HepG2 (cell line): ENCODE results near the gene RBM26. TPM values are rescaled to one million over a fixed set of nuclear protein-coding genes. Genes with fewer than 3 reads are reported as not detected.

Experiments used
- BHLHE40 ChIP-seq: IDR thresholded peaks from 2 replicates; pipeline ENCODE4 v1.6.1; 2011; ENCODE audit warnings: low read length, improper control_type of control experiment
- CREB3 ChIP-seq: sonication (generic); formaldehyde crosslinking; IDR thresholded peaks from 2 replicates; pipeline ENCODE4 v1.5.0; 2020; ENCODE audit warnings: missing genetic modification reagents
- JUNB ChIP-seq: sonication (generic); formaldehyde crosslinking; IDR thresholded peaks from 2 replicates; pipeline ENCODE4 v1.8.0; 2022; ENCODE audit warnings: missing genetic modification reagents, mild to moderate bottlenecking, borderline replicate concordance
- NR2F6 ChIP-seq, 2 experiments: IDR thresholded peaks; 2 replicates each; pipeline ENCODE4 v1.6.1; 2016; ENCODE audit warnings: antibody characterized with exemption in 1 of 2, mild to moderate bottlenecking in 1 of 2
- PLSCR1 ChIP-seq: sonication (generic); formaldehyde crosslinking; IDR thresholded peaks from 2 replicates; pipeline ENCODE4 v1.5.0; 2020; ENCODE audit warnings: missing genetic modification reagents, mild to moderate bottlenecking, borderline replicate concordance
- YEATS2 ChIP-seq: sonication (generic); formaldehyde crosslinking; IDR thresholded peaks from 2 replicates; pipeline ENCODE4 v1.4.0; 2020; ENCODE audit warnings: missing genetic modification reagents, borderline replicate concordance
- YY1 ChIP-seq: IDR thresholded peaks from 2 replicates; pipeline ENCODE4 v1.6.1; 2011; ENCODE audit warnings: low read length, low read depth, moderate library complexity, mild to moderate bottlenecking; ENCODE audit not compliant: insufficient read depth, insufficient replicate concordance
- ZBTB33 ChIP-seq: sonication (generic); formaldehyde crosslinking; IDR thresholded peaks from 2 replicates; pipeline ENCODE4 v1.4.0; 2020; ENCODE audit warnings: missing genetic modification reagents
- ZNF253 ChIP-seq: sonication (generic); formaldehyde crosslinking; IDR thresholded peaks from 2 replicates; pipeline ENCODE4 v1.8.0; 2022; ENCODE audit warnings: mild to moderate bottlenecking, missing genetic modification reagents, borderline replicate concordance
- ZNF281 ChIP-seq: sonication (generic); formaldehyde crosslinking; IDR thresholded peaks from 2 replicates; pipeline ENCODE4 v1.4.0; 2020; ENCODE audit warnings: missing genetic modification reagents, borderline replicate concordance
- ZNF770 ChIP-seq: sonication (generic); formaldehyde crosslinking; IDR thresholded peaks from 2 replicates; pipeline ENCODE4 v1.5.0; 2020; ENCODE audit warnings: mild to moderate bottlenecking, missing genetic modification reagents
- ZSCAN30 ChIP-seq: sonication (generic); formaldehyde crosslinking; IDR thresholded peaks from 2 replicates; pipeline ENCODE4 v1.5.0; 2020; ENCODE audit warnings: mild to moderate bottlenecking, missing genetic modification reagents
- polyA plus RNA-seq, 8 experiments: library from polyadenylated mRNA; depleted of rRNA in 3 of 8; stranded (reverse) in 7 of 8; unstranded in 1 of 8; fragments of >200 nt; fragmentation: Illumina TruSeq in 4 of 8; extraction: Trizol in 4 of 8; gene quantifications; 2 replicates each; pipeline versions ENCODE4 v1.2.1 to v1.2.3, GENCODE V29; 2011 to 2016; ENCODE audit warnings: low read depth in 4 of 8, missing spikeins in 1 of 8, mixed read lengths in 1 of 8; ENCODE audit not compliant: insufficient read depth in 1 of 8
- total RNA-seq, 5 experiments: library from RNA; depleted of rRNA; stranded (reverse); fragments of >200 nt; fragmentation: Illumina TruSeq; extraction: Trizol; gene quantifications; 2 replicates each; pipeline ENCODE4 v1.2.3, GENCODE V29; 2016; ENCODE audit warnings: low read depth in 1 of 5
- TF ChIP-seq, protein P1 (sequence below): sonication (generic); formaldehyde crosslinking; IDR thresholded peaks from 2 replicates; pipeline ENCODE4 v1.9.0; 2021; ENCODE audit warnings: missing genetic modification reagents, borderline replicate concordance

The RBM26 gene
- total and polyA plus RNA-seq, 2 of the 13 experiments (the other 11 are each of a cell fraction or from before 2014, with no cell fraction given): 19.4 to 34.4 TPM

GRCh38 chr13:79405831-79406596, at the start of gene RBM26 (continued):
- no peak for TF ChIP-seq ZNF770 (CRISPR knock-in tag)
- no peak for TF ChIP-seq BHLHE40
- no peak for TF ChIP-seq NR2F6 (IDR thresholded peaks at IDR 0.05)
- no peak for TF ChIP-seq NR2F6 (CRISPR knock-in tag; IDR thresholded peaks at IDR 0.05)
- no peak for TF ChIP-seq ZSCAN30 (CRISPR knock-in tag)
- TF ChIP-seq YEATS2: peak; percentile 88
- no peak for TF ChIP-seq PLSCR1 (CRISPR knock-in tag)
- no peak for TF ChIP-seq ZBTB33
- peak; percentile 72; the same call in 1 of the 2 replicates for TF ChIP-seq ZNF253 (CRISPR knock-in tag)
- TF ChIP-seq ZNF281 (CRISPR knock-in tag): no peak
- TF ChIP-seq, protein P1, sequence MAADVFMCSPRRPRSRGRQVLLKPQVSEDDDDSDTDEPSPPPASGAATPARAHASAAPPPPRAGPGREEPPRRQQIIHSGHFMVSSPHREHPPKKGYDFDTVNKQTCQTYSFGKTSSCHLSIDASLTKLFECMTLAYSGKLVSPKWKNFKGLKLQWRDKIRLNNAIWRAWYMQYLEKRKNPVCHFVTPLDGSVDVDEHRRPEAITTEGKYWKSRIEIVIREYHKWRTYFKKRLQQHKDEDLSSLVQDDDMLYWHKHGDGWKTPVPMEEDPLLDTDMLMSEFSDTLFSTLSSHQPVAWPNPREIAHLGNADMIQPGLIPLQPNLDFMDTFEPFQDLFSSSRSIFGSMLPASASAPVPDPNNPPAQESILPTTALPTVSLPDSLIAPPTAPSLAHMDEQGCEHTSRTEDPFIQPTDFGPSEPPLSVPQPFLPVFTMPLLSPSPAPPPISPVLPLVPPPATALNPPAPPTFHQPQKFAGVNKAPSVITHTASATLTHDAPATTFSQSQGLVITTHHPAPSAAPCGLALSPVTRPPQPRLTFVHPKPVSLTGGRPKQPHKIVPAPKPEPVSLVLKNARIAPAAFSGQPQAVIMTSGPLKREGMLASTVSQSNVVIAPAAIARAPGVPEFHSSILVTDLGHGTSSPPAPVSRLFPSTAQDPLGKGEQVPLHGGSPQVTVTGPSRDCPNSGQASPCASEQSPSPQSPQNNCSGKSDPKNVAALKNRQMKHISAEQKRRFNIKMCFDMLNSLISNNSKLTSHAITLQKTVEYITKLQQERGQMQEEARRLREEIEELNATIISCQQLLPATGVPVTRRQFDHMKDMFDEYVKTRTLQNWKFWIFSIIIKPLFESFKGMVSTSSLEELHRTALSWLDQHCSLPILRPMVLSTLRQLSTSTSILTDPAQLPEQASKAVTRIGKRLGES (CRISPR knock-in tag): no peak
- peak; percentile 94 for TF ChIP-seq YY1
- TF ChIP-seq CREB3 (CRISPR knock-in tag): 0 out of 2 replicates have a peak, but pooled peaks have one; percentile 41
- TF ChIP-seq JUNB (CRISPR knock-in tag): no peak
